Astrocyte (in vitro differentiated cells and primary cell): Measurements from ENCODE around the gene SOX5. TPM values are rescaled to one million over a fixed set of nuclear protein-coding genes. Genes with fewer than 3 reads are reported as not detected.

Source experiments
- DNase-seq: peaks from one replicate; pipeline ENCODE4 v3.0.0-alpha.2; 2010; ENCODE audit warnings: low read depth
- FAIRE-seq: peaks from 2 replicates; lab custom pipeline; 2011; peaks lifted over from hg19 to GRCh38; lab: Jason Lieb, UNC
- H2AFZ ChIP-seq: 2 replicates; pipeline ENCODE4 v1.6.0; 2012; ENCODE audit warnings: low read depth, low read length, inconsistent platforms
- H3K27ac ChIP-seq: 2 replicates; pipeline ENCODE4 v1.5.1; 2011; ENCODE audit warnings: low read depth, low read length, inconsistent platforms
- H3K27me3 ChIP-seq: 2 replicates; pipeline ENCODE4 v1.6.0; 2011; ENCODE audit warnings: low read length, inconsistent platforms; ENCODE audit not compliant: insufficient read depth
- H3K36me3 ChIP-seq: 2 replicates; pipeline ENCODE4 v1.5.1; 2011; ENCODE audit warnings: low read length, inconsistent platforms; ENCODE audit not compliant: insufficient read depth
- H3K4me1 ChIP-seq: 2 replicates; pipeline ENCODE4 v1.5.1; 2011; ENCODE audit warnings: low read length, inconsistent platforms; ENCODE audit not compliant: insufficient read depth
- H3K4me2 ChIP-seq: 2 replicates; pipeline ENCODE4 v1.6.0; 2012; ENCODE audit warnings: low read length, inconsistent platforms
- H3K4me3 ChIP-seq: 2 replicates; pipeline ENCODE4 v1.5.1; 2011; ENCODE audit warnings: low read depth, mild to moderate bottlenecking, low read length, inconsistent platforms; ENCODE audit not compliant: insufficient read depth
- H3K79me2 ChIP-seq: 2 replicates; pipeline ENCODE4 v1.6.0; 2012; ENCODE audit warnings: mild to moderate bottlenecking, low read length, inconsistent platforms; ENCODE audit not compliant: insufficient read depth
- H3K9ac ChIP-seq: 2 replicates; pipeline ENCODE4 v1.6.0; 2012; ENCODE audit warnings: mild to moderate bottlenecking, low read length, inconsistent platforms
- H3K9me3 ChIP-seq: 2 replicates; pipeline ENCODE4 v1.5.1; 2012; ENCODE audit warnings: low read depth, mild to moderate bottlenecking, low read length, inconsistent platforms; ENCODE audit not compliant: insufficient read depth
- H4K20me1 ChIP-seq: 2 replicates; pipeline ENCODE4 v1.6.0; 2012; ENCODE audit warnings: low read length, inconsistent platforms; ENCODE audit not compliant: insufficient read depth
- H3K27ac Mint-ChIP-seq: one replicate; pipeline ENCODE4 v1.8.0; 2021; ENCODE audit warnings: mild to moderate bottlenecking, mixed read lengths; ENCODE audit not compliant: unreplicated experiment
- H3K27me3 Mint-ChIP-seq: one replicate; pipeline ENCODE4 v1.8.0; 2021; ENCODE audit warnings: low read depth, mixed read lengths; ENCODE audit not compliant: unreplicated experiment
- H3K36me3 Mint-ChIP-seq: one replicate; pipeline ENCODE4 v1.8.0; 2021; ENCODE audit warnings: low read depth, mixed read lengths; ENCODE audit not compliant: unreplicated experiment
- H3K4me1 Mint-ChIP-seq: one replicate; pipeline ENCODE4 v1.8.0; 2021; ENCODE audit warnings: low read depth, mixed read lengths; ENCODE audit not compliant: unreplicated experiment
- H3K4me3 Mint-ChIP-seq: one replicate; pipeline ENCODE4 v1.8.0; 2021; ENCODE audit warnings: mild to moderate bottlenecking, moderate library complexity, mixed read lengths; ENCODE audit not compliant: unreplicated experiment
- H3K9me3 Mint-ChIP-seq: one replicate; pipeline ENCODE4 v1.8.0; 2021; ENCODE audit warnings: mild to moderate bottlenecking, mixed read lengths; ENCODE audit not compliant: unreplicated experiment
- CTCF ChIP-seq: IDR thresholded peaks from 2 replicates; pipeline ENCODE4 v1.5.1; 2011; ENCODE audit warnings: low read depth, mild to moderate bottlenecking, inconsistent platforms, low read length, moderate library complexity; ENCODE audit not compliant: insufficient read depth
- EZH2 ChIP-seq: IDR thresholded peaks from 2 replicates; pipeline ENCODE4 v1.6.1; 2012; ENCODE audit warnings: mild to moderate bottlenecking, low read length, inconsistent platforms; ENCODE audit not compliant: insufficient read depth
- total RNA-seq: library from RNA; stranded (reverse); gene quantifications from 2 replicates; pipeline ENCODE4 v1.2.1, GENCODE V29; 2021

Gene SOX5
- total RNA-seq, 1 donor from 2014 or later, result 13.7 TPM

GRCh38 chr12:23929906-23930305 is 19.6 kb downstream of the SOX5 start:
- no peaks in the 10 kb centered on the region for H3K9me3 Mint-ChIP-seq
- H4K20me1 ChIP-seq, result no peaks in the 10 kb centered on the region
- H3K9me3 ChIP-seq, result no peaks in the 10 kb centered on the region
- H3K9ac ChIP-seq, result no peak overlapping the region
- H3K4me3 Mint-ChIP-seq, result no peak overlapping the region
- H3K36me3 ChIP-seq, result no peaks in the 10 kb centered on the region
- H3K27ac ChIP-seq, result no peak overlapping the region
- H3K27ac Mint-ChIP-seq, result no peak overlapping the region
- H3K27me3 ChIP-seq, result no peaks in the 10 kb centered on the region
- FAIRE-seq (no peak), DNase-seq (no peak)
- H3K4me1 Mint-ChIP-seq, result peaks cover 12% of the 10 kb centered on the region
- H2AFZ ChIP-seq, result no peak overlapping the region
- H3K36me3 Mint-ChIP-seq, result peaks cover 4% of the 10 kb centered on the region
- H3K27me3 Mint-ChIP-seq, result no peaks in the 10 kb centered on the region
- no peaks in the 10 kb centered on the region for H3K79me2 ChIP-seq
- H3K4me3 ChIP-seq, result no peak overlapping the region
- TF ChIP-seq EZH2 (no peak), CTCF (no peak)
- H3K4me2 ChIP-seq, result no peak overlapping the region
- H3K4me1 ChIP-seq, result no peaks in the 10 kb centered on the region

- H3K27ac ChIP-seq, result no peak overlapping the region
- no peaks in the 10 kb centered on the region for H3K36me3 ChIP-seq
- no peaks in the 10 kb centered on the region for H3K27me3 ChIP-seq
- H3K4me3 Mint-ChIP-seq, result no peak overlapping the region
- no peak overlapping the region for H3K27ac Mint-ChIP-seq
- H3K27me3 Mint-ChIP-seq, result no peaks in the 10 kb centered on the region
- no peak for TF ChIP-seq EZH2
- TF ChIP-seq CTCF, result no peak
- no peaks in the 10 kb centered on the region for H3K4me1 ChIP-seq
- no peaks in the 10 kb centered on the region for H4K20me1 ChIP-seq
- no peak overlapping the region for H2AFZ ChIP-seq
- FAIRE-seq (no peak), DNase-seq (no peak)
- H3K9me3 Mint-ChIP-seq, result no peaks in the 10 kb centered on the region
- peaks cover 4% of the 10 kb centered on the region for H3K36me3 Mint-ChIP-seq
- no peak overlapping the region for H3K4me3 ChIP-seq
- H3K9me3 ChIP-seq, result no peaks in the 10 kb centered on the region
- H3K9ac ChIP-seq, result no peak overlapping the region
- H3K79me2 ChIP-seq, result no peaks in the 10 kb centered on the region
- no peak overlapping the region for H3K4me2 ChIP-seq
- H3K4me1 Mint-ChIP-seq, result peaks cover 13% of the 10 kb centered on the region
Observed at GRCh38 chr12:23927907-23928306, 21.6 kb downstream of the SOX5 start.

GRCh38 chr12:23921099-23921856 is 28.2 kb downstream of the SOX5 start:
- Mint-ChIP-seq H3K27me3 (no peaks in the 10 kb centered on the region), H3K4me1 (peaks cover 15% of the 10 kb centered on the region), H3K27ac (peak overlapping the region; percentile 88), H3K36me3 (no peaks in the 10 kb centered on the region), H3K9me3 (no peaks in the 10 kb centered on the region), H3K4me3 (peak overlapping the region; percentile 43)
- peaks cover 4% of the 10 kb centered on the region for H3K4me1 ChIP-seq
- DNase-seq, result peak; percentile 28
- no peaks in the 10 kb centered on the region for H4K20me1 ChIP-seq
- peak overlapping the region; percentile 30 for H3K4me3 ChIP-seq
- peak overlapping the region; percentile 62 for H2AFZ ChIP-seq
- no peak overlapping the region for H3K27ac ChIP-seq
- H3K27me3 ChIP-seq, result no peaks in the 10 kb centered on the region
- TF ChIP-seq CTCF, result no peak
- no peak for TF ChIP-seq EZH2
- H3K4me2 ChIP-seq, result peak overlapping the region; percentile 75
- H3K9ac ChIP-seq, result peak overlapping the region; percentile 29
- no peaks in the 10 kb centered on the region for H3K36me3 ChIP-seq
- no peaks in the 10 kb centered on the region for H3K9me3 ChIP-seq
- no peak for FAIRE-seq
- no peaks in the 10 kb centered on the region for H3K79me2 ChIP-seq
